CD1c-positive myeloid dendritic cell (primary cell): ENCODE results near the gene SLC15A3.

Experiments used
- DNase-seq: peaks from one replicate; pipeline ENCODE4 v3.0.0-alpha.2; 2016; ENCODE audit errors: extremely low spot score

Gene SLC15A3

GRCh38 chr11:60890696-60891095 lies 61.3 kb downstream of the SLC15A3 start:
- no peak for DNase-seq

GRCh38 chr11:60889869-60890311 lies 62.1 kb downstream of the SLC15A3 start:
- DNase-seq, result no peak

DNA sequence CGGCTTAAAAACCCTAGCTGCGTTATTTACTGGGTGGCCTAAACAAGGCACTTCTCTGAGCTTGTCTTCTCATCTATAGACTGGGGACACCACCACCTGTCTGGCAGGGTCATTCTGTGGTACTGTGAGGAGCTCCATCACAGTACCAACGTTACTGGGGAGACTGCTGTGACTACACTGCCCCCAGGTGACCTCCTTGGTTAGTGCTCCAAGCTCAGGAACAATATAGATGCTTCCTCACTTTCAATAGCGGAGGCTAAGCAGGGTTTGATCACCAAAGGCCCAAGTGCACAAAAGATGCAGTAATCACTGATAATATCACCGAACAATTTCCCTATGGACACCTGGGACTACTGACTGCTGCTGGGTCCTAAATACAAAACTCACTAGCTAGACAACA lies 64.4 kb downstream of the SLC15A3 start:
- DNase-seq, result peak; percentile 47
